Natural killer cell (primary cell): ENCODE results near the gene USE1. TPM values are rescaled to one million over a fixed set of nuclear protein-coding genes. Genes with fewer than 3 reads are reported as not detected.

ENCODE experiments used
- ATAC-seq, 3 donors: fragments of 150-1000 bp in 2 of 3; fragments of 200-7000 bp in 1 of 3; cut with Tn5 transposase; 1 replicate in 1 of 3; 2 replicates in 2 of 3; pipeline ENCODE4 v1.10.0; 2021; ENCODE audit warnings: mild to moderate bottlenecking in 2 of 3, moderate library complexity in 2 of 3
- DNase-seq, 2 donors: peaks; one replicate each; pipeline versions ENCODE4 v3.0.0 to v3.0.0-alpha.2; 2013 to 2021; ENCODE audit warnings: mixed read lengths in 1 of 2
- H3K27ac ChIP-seq: one replicate; pipeline ENCODE4 v1.5.1; 2013; ENCODE audit warnings: mild to moderate bottlenecking, low read length
- H3K27me3 ChIP-seq: one replicate; pipeline ENCODE4 v1.6.1; 2013; ENCODE audit warnings: low read length; ENCODE audit not compliant: control insufficient read depth, insufficient read depth
- H3K36me3 ChIP-seq: one replicate; pipeline ENCODE4 v1.6.1; 2013; ENCODE audit warnings: low read length; ENCODE audit not compliant: control insufficient read depth, insufficient read depth
- H3K4me1 ChIP-seq: one replicate; pipeline ENCODE4 v1.6.1; 2013; ENCODE audit warnings: low read length; ENCODE audit not compliant: control insufficient read depth, insufficient read depth
- H3K4me3 ChIP-seq: one replicate; pipeline ENCODE4 v1.5.1; 2013; ENCODE audit warnings: low read length
- H3K9me3 ChIP-seq: one replicate; pipeline ENCODE4 v1.6.1; 2013; ENCODE audit warnings: low read length; ENCODE audit not compliant: control insufficient read depth, insufficient read depth
- H3K27ac Mint-ChIP-seq, 2 donors: one replicate each; pipeline ENCODE4 v1.8.0; 2022; ENCODE audit warnings: mild to moderate bottlenecking in 2 of 2, mixed read lengths in 2 of 2, moderate library complexity in 1 of 2
- H3K27me3 Mint-ChIP-seq, 2 donors: one replicate each; pipeline ENCODE4 v1.8.0; 2022; ENCODE audit warnings: low read depth in 2 of 2, mixed read lengths in 2 of 2
- H3K36me3 Mint-ChIP-seq: one replicate; pipeline ENCODE4 v1.8.0; 2022; ENCODE audit warnings: mixed read lengths
- H3K4me1 Mint-ChIP-seq, 2 donors: one replicate each; pipeline ENCODE4 v1.8.0; 2022; ENCODE audit warnings: mixed read lengths in 2 of 2
- H3K4me3 Mint-ChIP-seq: one replicate; pipeline ENCODE4 v1.8.0; 2022; ENCODE audit warnings: mild to moderate bottlenecking, moderate library complexity, mixed read lengths
- H3K9me3 Mint-ChIP-seq, 2 donors: one replicate each; pipeline ENCODE4 v1.8.0; 2022; ENCODE audit warnings: mixed read lengths in 2 of 2
- CTCF ChIP-seq: fragments of 200-600 bp; IDR thresholded peaks from one replicate; pipeline ENCODE4 v1.8.0; 2022; ENCODE audit warnings: antibody characterized with exemption
- WGBS: methylation state at CpG from one replicate; pipeline ENCODE4 v1.1.7; 2013; ENCODE audit warnings: missing lambda C conversion rate; ENCODE audit not compliant: insufficient coverage; 5-methylcytosine and 5-hydroxymethylcytosine counted together
- intact Hi-C: fragments of 100-400 bp; cut with micrococcal nuclease; formaldehyde crosslinking; loops from one replicate; pipeline ENCODE4 v1.14.2; 2022
- total RNA-seq, 4 donors: library from RNA; stranded (reverse); fragments of 120-200 nt in 1 of 4; gene quantifications; one replicate each; pipeline versions ENCODE4 v1.2.3 to v1.2.4, GENCODE V29; 2013 to 2022

USE1 gene
- total RNA-seq, 3 donors from 2014 or later (not counting 1 experiment from before 2014, with no cell fraction given) = 16.4 to 21.1 (median 20.9) TPM

GRCh38 chr19:17260842-17261325 lies 45.7 kb downstream of the USE1 start:
- H3K36me3 ChIP-seq = no peaks in the 10 kb centered on the region
- H3K27ac ChIP-seq = no peak overlapping the region
- H3K9me3 ChIP-seq = no peaks in the 10 kb centered on the region
- DNase-seq (peak; percentile 81 to 95), ATAC-seq (peak; percentile 95 to 100 (median 100))
- WGBS = 41% methylated on average over 15 of the region's 15 CpGs
- Mint-ChIP-seq H3K4me3 (no peak overlapping the region), H3K4me1 (peaks cover 6% of the 10 kb centered on the region in 2 donors), H3K27ac (no peak overlapping the region), H3K27me3 (peaks cover 0 to 3% of the 10 kb centered on the region in 2 donors), H3K36me3 (no peaks in the 10 kb centered on the region), H3K9me3 (no peaks in the 10 kb centered on the region)
- peaks cover 6% of the 10 kb centered on the region for H3K4me1 ChIP-seq
- H3K4me3 ChIP-seq = no peak overlapping the region
- intact Hi-C loops = no loop called here
- peak; percentile 85 for TF ChIP-seq CTCF
- H3K27me3 ChIP-seq = no peaks in the 10 kb centered on the region

- Histone ChIP-seq H3K27me3 (no peaks in the 10 kb centered on the region), H3K9me3 (no peaks in the 10 kb centered on the region), H3K4me1 (peaks cover 16% of the 10 kb centered on the region), H3K36me3 (no peaks in the 10 kb centered on the region), H3K27ac (no peak overlapping the region), H3K4me3 (no peak overlapping the region)
- H3K4me3 Mint-ChIP-seq = no peak overlapping the region
- TF ChIP-seq CTCF = no peak
- intact Hi-C loops = no loop called here
- no peaks in the 10 kb centered on the region for H3K36me3 Mint-ChIP-seq
- H3K27ac Mint-ChIP-seq = no peak overlapping the region
- H3K4me1 Mint-ChIP-seq = peaks cover 15 to 16% of the 10 kb centered on the region in 2 donors
- DNase-seq (no peak), ATAC-seq (no peak)
- no peaks in the 10 kb centered on the region for H3K9me3 Mint-ChIP-seq
- H3K27me3 Mint-ChIP-seq = peaks cover 0 to 3% of the 10 kb centered on the region in 2 donors
- WGBS = 92% methylated on average over 16 of the region's 16 CpGs
Measured at GRCh38 chr19:17262557-17262956, 47.4 kb downstream of the USE1 start.

- Histone ChIP-seq H3K27ac (no peak overlapping the region), H3K4me3 (no peak overlapping the region), H3K9me3 (no peaks in the 10 kb centered on the region), H3K4me1 (peaks cover 27% of the 10 kb centered on the region), H3K27me3 (no peaks in the 10 kb centered on the region), H3K36me3 (no peaks in the 10 kb centered on the region)
- ATAC-seq (no peak), DNase-seq (no peak)
- H3K36me3 Mint-ChIP-seq = no peaks in the 10 kb centered on the region
- H3K4me1 Mint-ChIP-seq = peaks cover 21 to 22% of the 10 kb centered on the region in 2 donors
- H3K27me3 Mint-ChIP-seq = peaks cover 0 to 3% of the 10 kb centered on the region in 2 donors
- 93% methylated on average over 23 of the region's 23 CpGs for WGBS
- H3K27ac Mint-ChIP-seq = no peak overlapping the region
- H3K4me3 Mint-ChIP-seq = no peak overlapping the region
- intact Hi-C loops = no loop called here
- H3K9me3 Mint-ChIP-seq = no peaks in the 10 kb centered on the region
- no peak for TF ChIP-seq CTCF
Measured at GRCh38 chr19:17263712-17264640, 48.8 kb downstream of the USE1 start.
